Mucosa of stomach (tissue), 1 donor: ENCODE data around the gene MLLT3.

Source experiments
- H3K27me3 ChIP-seq: one replicate; pipeline ENCODE4 v1.7.0; 2013; ENCODE audit warnings: mild to moderate bottlenecking, low read length; ENCODE audit not compliant: control insufficient read depth, insufficient read depth
- H3K36me3 ChIP-seq: one replicate; pipeline ENCODE4 v1.7.0; 2013; ENCODE audit warnings: low read length; ENCODE audit not compliant: control insufficient read depth, insufficient read depth
- H3K4me1 ChIP-seq: one replicate; pipeline ENCODE4 v1.7.0; 2013; ENCODE audit warnings: mild to moderate bottlenecking, low read length; ENCODE audit not compliant: control insufficient read depth, insufficient read depth
- H3K4me3 ChIP-seq: one replicate; pipeline ENCODE4 v1.7.0; 2013; ENCODE audit warnings: low read length
- H3K9ac ChIP-seq: one replicate; pipeline ENCODE4 v1.7.0; 2013; ENCODE audit warnings: mild to moderate bottlenecking, low read length, moderate library complexity
- H3K9me3 ChIP-seq: one replicate; pipeline ENCODE4 v1.7.0; 2013; ENCODE audit warnings: mild to moderate bottlenecking, low read length, moderate library complexity; ENCODE audit not compliant: control insufficient read depth
- donor health status: Pancreatic carcinoma.

MLLT3 gene

GRCh38 chr9:20437476-20437875, 184.8 kb downstream of the MLLT3 start:
- Histone ChIP-seq H3K27me3 (no peaks in the 10 kb centered on the region), H3K9ac (no peak overlapping the region), H3K36me3 (no peaks in the 10 kb centered on the region), H3K4me3 (no peak overlapping the region), H3K9me3 (no peaks in the 10 kb centered on the region), H3K4me1 (no peaks in the 10 kb centered on the region)

GRCh38 chr9:20436476-20437195, 185.7 kb downstream of the MLLT3 start:
- Histone ChIP-seq H3K27me3 (no peaks in the 10 kb centered on the region), H3K9me3 (no peaks in the 10 kb centered on the region), H3K9ac (no peak overlapping the region), H3K4me1 (no peaks in the 10 kb centered on the region), H3K4me3 (no peak overlapping the region), H3K36me3 (no peaks in the 10 kb centered on the region)

- Histone ChIP-seq H3K4me3 (no peak overlapping the region), H3K4me1 (no peaks in the 10 kb centered on the region), H3K36me3 (no peaks in the 10 kb centered on the region), H3K9ac (no peak overlapping the region), H3K9me3 (no peaks in the 10 kb centered on the region), H3K27me3 (no peaks in the 10 kb centered on the region)
Measured at GRCh38 chr9:20428976-20429375, 193.3 kb downstream of the MLLT3 start.

- no peak overlapping the region for H3K4me3 ChIP-seq
- H3K27me3 ChIP-seq = no peaks in the 10 kb centered on the region
- H3K36me3 ChIP-seq = no peaks in the 10 kb centered on the region
- H3K4me1 ChIP-seq = no peaks in the 10 kb centered on the region
- H3K9ac ChIP-seq = no peak overlapping the region
- no peaks in the 10 kb centered on the region for H3K9me3 ChIP-seq
Measured at GRCh38 chr9:20427359-20427758, 194.9 kb downstream of the MLLT3 start.

GRCh38 chr9:20426019-20426418, 196.3 kb downstream of the MLLT3 start:
- H3K9ac ChIP-seq = no peak overlapping the region
- H3K36me3 ChIP-seq = no peaks in the 10 kb centered on the region
- no peak overlapping the region for H3K4me3 ChIP-seq
- H3K9me3 ChIP-seq = no peaks in the 10 kb centered on the region
- H3K27me3 ChIP-seq = no peaks in the 10 kb centered on the region
- no peaks in the 10 kb centered on the region for H3K4me1 ChIP-seq

GRCh38 chr9:20419533-20419932, 202.8 kb downstream of the MLLT3 start:
- Histone ChIP-seq H3K9ac (no peak overlapping the region), H3K27me3 (no peaks in the 10 kb centered on the region), H3K36me3 (no peaks in the 10 kb centered on the region), H3K4me3 (no peak overlapping the region), H3K9me3 (no peaks in the 10 kb centered on the region), H3K4me1 (no peaks in the 10 kb centered on the region)

- H3K36me3 ChIP-seq = no peaks in the 10 kb centered on the region
- no peaks in the 10 kb centered on the region for H3K4me1 ChIP-seq
- no peaks in the 10 kb centered on the region for H3K27me3 ChIP-seq
- no peak overlapping the region for H3K4me3 ChIP-seq
- H3K9me3 ChIP-seq = no peaks in the 10 kb centered on the region
- H3K9ac ChIP-seq = no peak overlapping the region
Measured at GRCh38 chr9:20418485-20418884, 203.8 kb downstream of the MLLT3 start.

- Histone ChIP-seq H3K9me3 (no peaks in the 10 kb centered on the region), H3K36me3 (no peaks in the 10 kb centered on the region), H3K4me3 (no peak overlapping the region), H3K9ac (no peak overlapping the region), H3K27me3 (no peaks in the 10 kb centered on the region), H3K4me1 (no peaks in the 10 kb centered on the region)
Measured at GRCh38 chr9:20417373-20418080, 204.8 kb downstream of the MLLT3 start.

- H3K4me3 ChIP-seq = no peak overlapping the region
- no peaks in the 10 kb centered on the region for H3K27me3 ChIP-seq
- H3K9ac ChIP-seq = no peak overlapping the region
- no peaks in the 10 kb centered on the region for H3K4me1 ChIP-seq
- H3K9me3 ChIP-seq = no peaks in the 10 kb centered on the region
- no peaks in the 10 kb centered on the region for H3K36me3 ChIP-seq
Measured at GRCh38 chr9:20414150-20414549, 208.1 kb downstream of the MLLT3 start.

- H3K9ac ChIP-seq = no peak overlapping the region
- H3K9me3 ChIP-seq = no peaks in the 10 kb centered on the region
- H3K4me3 ChIP-seq = no peak overlapping the region
- H3K27me3 ChIP-seq = no peaks in the 10 kb centered on the region
- no peaks in the 10 kb centered on the region for H3K36me3 ChIP-seq
- peaks cover 5% of the 10 kb centered on the region for H3K4me1 ChIP-seq
Measured at GRCh38 chr9:20409321-20410092, 212.8 kb downstream of the MLLT3 start.

GRCh38 chr9:20408513-20408912, 213.8 kb downstream of the MLLT3 start:
- Histone ChIP-seq H3K4me3 (no peak overlapping the region), H3K9me3 (no peaks in the 10 kb centered on the region), H3K9ac (no peak overlapping the region), H3K36me3 (no peaks in the 10 kb centered on the region), H3K27me3 (no peaks in the 10 kb centered on the region), H3K4me1 (peaks cover 5% of the 10 kb centered on the region)

GRCh38 chr9:20407013-20407412, 215.3 kb downstream of the MLLT3 start:
- H3K4me1 ChIP-seq = peaks cover 11% of the 10 kb centered on the region
- H3K9me3 ChIP-seq = no peaks in the 10 kb centered on the region
- no peak overlapping the region for H3K9ac ChIP-seq
- H3K36me3 ChIP-seq = no peaks in the 10 kb centered on the region
- no peaks in the 10 kb centered on the region for H3K27me3 ChIP-seq
- H3K4me3 ChIP-seq = no peak overlapping the region
